Epithelial cell of esophagus (primary cell): ENCODE results near the gene TMEM243.

Experiments
- DNase-seq: peaks from one replicate; pipeline ENCODE4 v3.0.0; 2010; ENCODE audit warnings: low read depth
- H3K4me3 ChIP-seq: 2 replicates; pipeline ENCODE4 v1.5.1; 2011; ENCODE audit warnings: mild to moderate bottlenecking, low read length, control low read depth
- CTCF ChIP-seq: IDR thresholded peaks from 2 replicates; pipeline ENCODE4 v1.5.1; 2011; ENCODE audit warnings: low read depth, mild to moderate bottlenecking, low read length, control low read depth, inconsistent platforms; ENCODE audit not compliant: insufficient read depth; ENCODE audit errors: missing control alignments

TMEM243 gene

DNA sequence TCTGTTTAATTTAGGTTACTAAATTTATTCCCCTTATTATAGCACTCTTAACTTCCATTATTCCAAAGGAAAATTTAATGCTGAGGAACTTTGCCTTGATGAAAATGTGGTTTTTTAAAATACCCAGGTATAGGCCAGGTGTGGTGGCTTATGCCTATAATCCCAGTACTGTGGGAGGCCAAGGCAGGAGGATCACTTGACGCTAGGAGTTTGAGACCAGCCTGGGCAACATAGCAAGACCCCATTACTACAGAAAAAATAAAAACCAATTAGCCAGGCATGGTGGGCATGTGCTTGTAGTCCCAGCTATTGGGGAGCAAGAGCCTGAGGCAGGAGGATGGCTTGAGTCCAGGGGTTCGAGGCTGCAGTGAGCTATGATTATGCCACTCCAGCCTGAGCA lies 32.4 kb downstream of the TMEM243 start:
- DNase-seq, result no peak
- TF ChIP-seq CTCF, result no peak
- no peak overlapping the region for H3K4me3 ChIP-seq

GRCh38 chr7:87179180-87179579 lies 40.4 kb downstream of the TMEM243 start:
- TF ChIP-seq CTCF, result no peak
- no peak overlapping the region for H3K4me3 ChIP-seq

GRCh38 chr7:87178320-87178719 lies 41.2 kb downstream of the TMEM243 start:
- DNase-seq, result no peak
- no peak overlapping the region for H3K4me3 ChIP-seq
- no peak for TF ChIP-seq CTCF

More at GRCh38 chr7:87179180-87179579, 40.4 kb downstream of the TMEM243 start:
- DNase-seq, result no peak

DNA sequence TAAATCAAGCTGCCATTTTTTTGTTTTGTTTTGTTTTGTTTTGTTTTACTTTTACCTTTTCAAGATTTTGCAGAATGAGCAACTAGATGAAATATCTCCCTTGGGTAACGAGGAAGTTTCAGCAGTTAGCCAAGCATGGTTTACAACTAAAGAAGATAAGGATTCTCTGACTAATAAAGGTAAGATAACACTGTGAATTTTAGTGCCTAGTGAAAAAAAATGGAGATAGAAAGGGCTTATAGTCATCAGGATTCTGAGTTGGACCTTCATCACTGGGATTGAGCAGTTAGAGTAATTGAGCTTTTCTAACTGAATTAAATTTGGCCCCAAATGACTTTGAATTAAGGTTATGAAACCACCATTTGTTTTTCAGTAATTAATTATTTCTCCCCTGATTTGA lies 46.1 kb downstream of the TMEM243 start:
- no peak for TF ChIP-seq CTCF
- H3K4me3 ChIP-seq, result no peak overlapping the region
- no peak for DNase-seq

GRCh38 chr7:87171282-87171934 lies 48.1 kb downstream of the TMEM243 start:
- no peak overlapping the region for H3K4me3 ChIP-seq
- no peak for TF ChIP-seq CTCF
- DNase-seq, result no peak

DNA sequence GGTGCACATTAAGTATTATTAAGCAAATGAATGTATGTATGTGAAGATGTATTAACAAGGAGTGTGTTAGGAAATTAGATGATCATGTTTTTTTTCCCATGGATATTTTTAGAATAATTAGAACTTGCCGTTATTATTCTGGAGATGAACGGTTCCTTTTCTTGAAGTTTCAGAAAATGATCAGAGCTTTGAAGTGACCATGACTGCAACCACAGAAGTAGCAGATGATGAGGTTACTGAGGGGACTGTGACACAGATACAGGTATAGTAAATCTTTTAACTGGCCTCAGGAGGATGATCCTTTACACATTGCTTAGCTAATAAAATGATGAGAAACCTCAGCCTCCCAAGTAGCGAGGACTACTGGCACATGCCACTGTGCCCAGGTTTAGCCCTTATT lies 48.7 kb downstream of the TMEM243 start:
- no peak for TF ChIP-seq CTCF
- DNase-seq, result no peak
- no peak overlapping the region for H3K4me3 ChIP-seq

DNA sequence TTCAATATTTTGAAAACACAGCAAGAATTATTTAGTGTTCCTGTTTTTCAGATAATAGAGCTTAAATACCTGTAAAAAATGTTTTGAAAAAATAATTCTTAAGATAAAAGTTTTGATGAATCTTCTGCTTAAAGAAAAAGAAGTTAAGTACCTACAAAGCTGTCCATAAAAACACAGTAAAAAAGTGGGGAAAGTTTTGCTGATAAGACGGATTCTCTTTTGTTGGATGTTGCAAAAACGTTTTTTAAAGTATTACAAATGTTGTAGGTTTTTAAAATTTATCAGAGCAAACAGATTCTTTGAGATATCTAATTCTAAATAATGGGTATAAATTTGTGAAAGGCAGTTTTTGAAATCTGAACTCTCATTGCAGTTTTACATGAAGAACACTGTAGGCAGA lies 55.1 kb downstream of the TMEM243 start:
- H3K4me3 ChIP-seq, result no peak overlapping the region
- no peak for TF ChIP-seq CTCF
- DNase-seq, result no peak
